SK-N-SH (cell line): ENCODE measurements around the gene TNRC6B.

Experiments used
- CTCF ChIP-seq: fragments of 200-600 bp; sonication (generic); IDR thresholded peaks from 2 replicates; pipeline ENCODE4 v1.6.1; 2017; ENCODE audit warnings: antibody characterized with exemption, mild to moderate bottlenecking, moderate library complexity
- EP300 ChIP-seq, 2 experiments: IDR thresholded peaks; 2 replicates each; pipeline versions ENCODE4 v1.4.0 to v1.6.1; 2012; ENCODE audit warnings: borderline replicate concordance in 1 of 2, low read depth in 1 of 2, low read length in 1 of 2
- EZH2phosphoT487 ChIP-seq: fragments of 200-600 bp; sonication (generic); IDR thresholded peaks from 2 replicates; pipeline ENCODE4 v1.6.1; 2017; ENCODE audit warnings: low read depth, mixed run types, mild to moderate bottlenecking, antibody characterized with exemption, moderate library complexity, borderline replicate concordance
- MAX ChIP-seq: IDR thresholded peaks from 2 replicates; pipeline ENCODE4 v1.4.0; 2012; ENCODE audit warnings: low read depth
- RAD21 ChIP-seq: IDR thresholded peaks from 2 replicates; pipeline ENCODE4 v1.6.1; 2012; ENCODE audit warnings: mild to moderate bottlenecking, low read length
- RCOR1 ChIP-seq: fragments of 150-350 bp; IDR thresholded peaks from 2 replicates; pipeline ENCODE4 v1.6.1; 2017; ENCODE audit warnings: antibody characterized with exemption, low read length
- SMC3 ChIP-seq: IDR thresholded peaks from 2 replicates; pipeline ENCODE4 v1.6.1; 2012; ENCODE audit warnings: low read depth, low read length, improper control_type of control experiment
- USF1 ChIP-seq: IDR thresholded peaks from 2 replicates; pipeline ENCODE4 v1.4.0; 2012; ENCODE audit warnings: low read depth, borderline replicate concordance
- USF2 ChIP-seq: fragments of 150-350 bp; IDR thresholded peaks from 2 replicates; pipeline ENCODE4 v1.6.1; 2017; ENCODE audit warnings: antibody characterized with exemption, low read length, low read depth, borderline replicate concordance

GRCh38 chr22:40323681-40324171 lies 146.0 kb downstream of the TNRC6B start:
- TF ChIP-seq EP300 (IDR thresholded peaks at IDR 0.05; ENCODE audit: borderline replicate concordance in 1 of 2, low read depth in 1 of 2, low read length in 1 of 2): no peak
- TF ChIP-seq RAD21: no peak
- no peak for TF ChIP-seq CTCF
- no peak for TF ChIP-seq MAX
- TF ChIP-seq USF2: no peak
- no peak for TF ChIP-seq USF1
- no peak for TF ChIP-seq RCOR1
- no peak; the same call in 1 of the 2 replicates for TF ChIP-seq SMC3
- TF ChIP-seq EZH2phosphoT487: no peak
